HG03432 (cell line): ENCODE data around the gene PCNX2.

Source experiments
- ATAC-seq: cut with Tn5 transposase; IDR thresholded peaks from one replicate; pipeline ENCODE4 v1.9.1; 2021; ENCODE audit warnings: mild to moderate bottlenecking, moderate library complexity; ENCODE audit not compliant: unreplicated experiment

PCNX2 gene

DNA sequence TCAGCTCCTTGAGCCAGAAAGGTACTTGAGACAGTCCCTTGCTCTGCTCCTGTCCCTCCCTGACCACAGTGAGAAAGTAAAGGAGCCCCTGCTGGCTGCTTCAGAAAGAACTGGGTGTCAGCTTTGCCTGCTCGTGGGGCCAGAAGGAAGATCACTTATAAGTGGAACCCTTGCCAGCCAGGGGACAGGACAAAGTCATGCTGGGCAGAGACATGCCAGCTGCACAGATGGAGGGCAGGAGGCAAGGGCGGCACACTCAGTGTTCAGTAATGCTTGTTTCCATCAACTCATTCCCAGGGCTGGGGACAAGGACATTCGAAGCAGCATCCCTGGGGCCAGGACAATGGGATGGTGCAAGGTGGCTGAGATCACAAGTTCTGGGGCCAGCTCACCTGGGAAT, 303.3 kb downstream of the PCNX2 start:
- no peak for ATAC-seq

DNA sequence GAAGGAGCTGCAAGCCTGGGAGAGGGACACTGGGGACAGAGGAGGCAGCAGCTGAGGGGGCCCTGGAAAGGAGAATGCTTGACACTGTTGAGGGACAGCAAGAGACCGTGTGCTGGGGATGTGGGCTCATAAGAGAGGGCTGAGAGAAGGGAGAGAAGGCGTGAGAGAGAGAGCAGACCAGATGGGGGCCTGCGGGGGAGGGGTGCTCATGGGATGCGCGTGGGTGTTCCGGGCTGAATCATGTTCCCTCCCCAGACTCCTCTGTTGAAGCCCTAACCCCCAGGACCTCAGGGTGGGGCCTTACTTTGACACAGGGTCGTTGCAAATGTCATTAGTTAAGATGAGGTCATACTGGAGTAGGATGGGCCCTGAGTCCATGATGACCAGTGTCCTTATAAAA, 304.3 kb downstream of the PCNX2 start:
- ATAC-seq, result no peak

DNA sequence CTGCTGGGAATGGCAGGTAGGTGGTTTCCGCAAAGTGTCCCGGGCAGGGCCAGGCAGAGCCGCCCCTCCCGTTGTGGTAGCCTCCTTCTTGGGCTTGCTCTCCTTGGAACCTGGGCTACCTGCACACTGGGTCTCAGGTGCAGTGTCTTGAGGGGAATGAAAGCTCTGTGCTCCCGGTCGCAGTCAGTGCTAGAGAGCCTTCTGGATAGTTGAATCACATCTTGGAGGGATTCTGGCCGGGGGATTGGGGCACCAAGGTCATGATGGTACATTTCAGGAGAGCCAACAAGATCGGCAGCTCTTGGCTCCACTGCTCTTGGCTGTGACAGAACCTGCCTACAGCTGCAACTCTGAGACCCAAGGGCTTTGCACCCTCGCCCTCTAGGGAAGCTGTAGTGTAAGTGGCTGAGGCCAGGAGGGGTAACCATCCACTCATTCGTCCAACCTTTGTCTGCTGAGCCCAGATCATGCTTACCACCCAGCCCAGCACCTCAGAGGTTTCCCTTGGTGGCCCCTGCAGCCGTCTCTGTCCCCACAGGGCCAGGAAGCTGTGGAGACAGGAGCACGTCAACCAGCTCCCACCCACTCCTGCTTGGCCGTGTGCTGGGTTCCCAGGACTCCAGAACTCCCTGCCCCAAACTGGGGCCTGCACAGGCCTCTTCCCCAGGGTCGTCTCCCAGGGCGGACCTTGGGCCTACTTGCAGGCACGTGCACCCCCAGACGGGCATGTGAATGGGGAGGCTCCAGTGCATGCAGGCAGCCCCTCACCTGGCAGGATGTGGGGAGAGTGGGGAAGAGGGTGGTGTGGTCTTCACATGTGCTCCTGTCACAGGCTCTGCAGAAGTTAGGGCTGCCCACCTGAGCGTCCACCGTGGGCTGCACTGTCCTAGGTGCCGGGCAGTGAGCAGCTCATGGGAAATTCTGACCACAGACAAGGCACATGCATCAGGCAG, 305.1 kb downstream of the PCNX2 start:
- no peak for ATAC-seq

- ATAC-seq, result no peak
These were observed 306.9 kb downstream of the PCNX2 start for GRCh38 chr1:232988572-232989040.

- no peak for ATAC-seq
These were observed 307.8 kb downstream of the PCNX2 start for GRCh38 chr1:232987774-232988140.

DNA sequence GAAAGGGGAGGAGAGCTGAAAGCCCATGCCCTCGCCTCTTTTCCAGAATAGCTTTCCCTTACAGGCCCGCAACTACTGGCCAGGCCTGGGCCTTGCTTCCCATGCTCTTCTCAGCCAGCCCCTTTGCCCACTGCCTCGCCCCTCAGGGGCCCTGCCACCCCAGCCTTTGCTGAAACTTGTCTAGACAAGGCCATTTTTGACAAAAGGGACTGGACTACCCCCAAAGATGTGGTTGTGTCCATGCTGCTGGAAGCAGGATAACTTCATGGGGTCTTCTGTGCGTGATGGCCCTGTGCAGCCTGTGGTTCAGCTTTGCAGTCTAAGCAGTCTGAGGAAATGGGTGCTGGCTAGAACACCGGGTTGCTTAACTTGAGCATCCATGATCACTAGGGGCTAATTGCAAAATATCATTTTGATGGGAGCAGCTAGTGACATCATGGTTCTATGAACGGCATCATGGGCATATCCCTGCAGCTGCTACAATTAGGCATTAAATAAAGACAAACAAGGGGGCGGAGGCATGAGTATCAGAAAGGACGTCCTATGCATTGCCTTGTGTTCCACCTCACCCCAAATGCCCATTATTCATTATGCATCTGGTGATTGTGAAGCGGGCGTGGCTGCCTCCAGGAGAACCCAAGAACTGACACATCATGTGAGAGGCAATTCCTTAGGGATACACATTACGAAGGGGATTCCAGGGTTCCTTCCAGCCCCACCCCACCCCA, 308.3 kb downstream of the PCNX2 start:
- ATAC-seq, result no peak

DNA sequence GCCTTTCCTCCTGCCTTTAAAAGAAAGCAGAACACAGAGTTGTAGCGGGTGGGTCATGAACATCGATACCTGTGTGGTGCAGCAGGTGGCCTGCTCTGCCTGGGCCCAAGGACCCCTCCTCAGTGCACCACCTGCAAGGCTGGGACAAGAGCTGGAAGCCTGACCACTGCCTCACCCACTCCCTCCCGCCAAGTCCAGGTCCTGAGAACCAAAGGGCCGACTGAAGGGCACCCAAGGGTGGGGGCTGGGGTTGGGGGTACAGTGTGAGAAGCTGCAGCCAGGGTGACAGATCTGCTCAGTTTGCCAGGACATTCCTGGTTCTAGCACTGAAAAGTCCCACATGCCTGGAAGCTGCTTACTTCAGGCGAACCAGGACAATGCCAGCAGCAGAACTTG, 309.0 kb downstream of the PCNX2 start:
- no peak for ATAC-seq

DNA sequence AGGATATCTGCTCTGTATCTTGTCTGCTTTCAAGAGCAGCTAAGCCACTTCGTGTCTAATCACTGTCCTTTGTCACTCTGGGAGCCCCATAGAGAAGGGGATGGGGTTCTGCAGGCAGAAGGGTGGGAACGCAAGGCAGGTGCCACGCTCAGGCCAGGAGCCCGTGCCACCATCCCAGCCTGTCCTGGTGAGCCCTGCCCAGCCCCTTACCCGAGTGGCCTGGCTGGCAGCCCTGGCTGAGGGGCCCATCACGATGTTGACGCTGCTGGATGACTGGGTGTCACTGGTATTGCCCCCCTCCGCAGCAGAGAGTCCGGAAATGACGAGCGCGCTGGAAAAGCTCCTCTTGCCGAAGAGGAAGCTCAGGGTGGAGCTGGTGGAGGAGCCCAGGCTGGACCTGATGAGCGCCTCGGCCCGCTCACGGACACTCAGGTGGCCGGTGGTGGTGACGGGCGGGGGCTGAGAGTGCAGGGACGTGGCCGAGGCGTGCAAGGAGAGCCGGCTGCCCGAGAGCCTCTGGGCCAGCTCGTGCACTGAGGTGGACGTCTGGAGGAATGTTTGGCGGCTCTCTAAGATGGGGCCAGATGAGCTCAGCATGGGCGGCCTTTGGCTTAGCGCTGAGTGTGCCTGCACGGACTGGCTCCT, 309.5 kb downstream of the PCNX2 start:
- no peak for ATAC-seq

DNA sequence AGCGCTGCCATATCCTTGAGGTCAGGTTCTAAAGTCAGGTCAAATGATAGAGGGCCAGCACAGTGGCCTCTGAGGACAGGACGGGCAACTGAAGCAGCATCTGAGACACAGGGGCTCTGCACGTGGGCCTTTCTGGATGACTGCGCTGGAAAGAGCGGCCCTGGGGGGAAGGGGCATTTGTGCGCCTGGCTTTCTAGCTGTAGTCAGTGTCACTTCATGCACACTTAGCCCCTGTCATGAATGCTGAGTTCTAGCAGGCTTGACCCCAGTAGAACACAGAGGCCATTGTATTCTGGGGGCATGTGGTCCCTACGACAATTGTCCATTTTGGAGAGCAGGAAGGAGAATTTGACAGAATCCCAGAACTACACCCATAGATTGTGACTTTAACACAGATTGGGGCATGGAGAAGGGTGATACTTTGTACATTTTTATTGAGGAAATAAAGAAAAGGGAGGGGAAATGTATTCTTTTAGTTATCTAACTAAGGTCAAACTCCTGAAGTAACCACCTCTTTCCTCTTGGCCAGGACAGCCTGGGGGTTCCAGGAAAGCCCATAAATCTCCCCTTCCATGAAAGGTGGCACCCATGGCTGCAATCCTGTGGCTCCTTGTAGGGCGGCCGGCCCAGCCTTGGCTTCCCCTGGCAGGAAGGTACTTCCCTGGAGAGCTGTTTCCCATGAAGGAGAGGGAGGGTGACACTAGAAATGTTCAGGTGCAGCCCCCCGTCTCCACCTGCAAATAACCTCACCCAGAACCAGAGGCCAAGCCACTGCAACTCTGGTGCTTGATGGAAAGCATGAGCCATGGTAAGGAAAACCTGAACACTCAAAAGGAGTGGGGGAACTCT, 310.7 kb downstream of the PCNX2 start:
- ATAC-seq, result no peak

DNA sequence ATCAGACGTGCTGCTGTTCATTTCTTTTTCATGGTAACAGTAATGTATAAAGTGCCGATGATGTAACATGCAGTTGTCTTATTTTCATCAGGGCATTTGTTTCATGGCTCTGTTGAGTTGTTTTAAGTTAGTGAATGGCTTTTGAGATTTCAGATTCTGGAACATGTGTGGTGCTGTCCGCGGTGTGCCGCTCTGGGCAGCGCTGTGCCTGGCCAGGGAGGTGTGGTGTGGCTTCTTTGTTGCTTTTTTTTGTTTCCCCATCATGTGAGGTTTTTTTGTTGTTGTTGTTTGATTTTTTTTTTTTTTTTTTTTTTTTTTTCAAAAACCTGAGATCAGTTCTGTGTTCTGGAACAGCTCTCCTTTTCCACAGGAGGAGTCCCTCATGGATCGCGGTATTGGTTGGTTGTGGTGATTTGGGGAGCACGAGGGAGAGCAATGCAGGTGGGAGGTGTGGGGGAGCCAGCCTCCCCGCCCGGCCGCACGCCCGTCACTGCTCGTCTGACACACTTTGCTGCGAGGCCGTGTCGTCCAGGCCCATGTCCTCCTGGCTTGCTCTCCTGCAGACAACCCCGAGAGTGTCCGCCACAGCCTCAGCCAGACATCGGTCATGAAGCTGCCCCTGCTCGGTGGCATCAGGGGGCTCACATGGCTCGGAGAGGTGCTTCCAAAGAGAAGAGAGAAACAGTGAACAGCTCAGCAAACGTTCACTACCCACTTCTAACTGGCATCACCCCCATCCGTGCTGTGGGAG, 311.5 kb downstream of the PCNX2 start:
- ATAC-seq, result no peak

GRCh38 chr1:232983375-232983774, 312.1 kb downstream of the PCNX2 start:
- ATAC-seq, result no peak

DNA sequence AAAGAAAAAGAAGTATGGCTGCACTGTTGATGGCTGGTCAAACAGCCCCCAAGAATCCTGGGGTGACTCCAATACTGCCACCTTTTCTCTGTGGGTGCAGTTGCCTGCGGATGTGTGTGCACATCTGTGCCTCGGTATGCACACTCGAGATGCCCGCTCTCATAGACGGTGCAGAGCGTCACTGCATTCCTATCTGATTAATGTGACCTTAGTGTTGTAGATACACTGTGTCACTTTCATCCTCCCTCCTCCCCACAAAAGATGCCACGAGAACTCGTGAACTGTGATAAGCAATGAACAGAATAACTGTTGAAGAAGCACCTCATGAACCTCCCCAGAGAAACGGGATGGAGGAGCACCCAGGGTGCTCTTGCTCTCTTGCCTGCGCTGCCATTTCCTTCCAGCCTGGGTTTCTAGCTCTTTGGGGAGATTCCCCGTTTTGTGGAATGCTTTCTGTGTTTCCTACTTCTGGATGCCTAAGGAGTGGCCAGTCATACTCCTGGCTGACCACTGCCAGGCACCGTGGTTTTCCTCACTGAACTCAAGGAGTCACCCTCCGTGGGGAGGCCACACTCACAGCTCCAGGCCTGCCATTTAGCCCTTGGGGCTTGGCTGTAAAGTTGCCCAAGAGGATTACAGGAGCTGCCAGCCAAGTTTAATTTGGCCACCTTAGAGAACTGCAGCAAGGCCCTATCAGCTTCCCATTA, 313.1 kb downstream of the PCNX2 start:
- ATAC-seq, result no peak

DNA sequence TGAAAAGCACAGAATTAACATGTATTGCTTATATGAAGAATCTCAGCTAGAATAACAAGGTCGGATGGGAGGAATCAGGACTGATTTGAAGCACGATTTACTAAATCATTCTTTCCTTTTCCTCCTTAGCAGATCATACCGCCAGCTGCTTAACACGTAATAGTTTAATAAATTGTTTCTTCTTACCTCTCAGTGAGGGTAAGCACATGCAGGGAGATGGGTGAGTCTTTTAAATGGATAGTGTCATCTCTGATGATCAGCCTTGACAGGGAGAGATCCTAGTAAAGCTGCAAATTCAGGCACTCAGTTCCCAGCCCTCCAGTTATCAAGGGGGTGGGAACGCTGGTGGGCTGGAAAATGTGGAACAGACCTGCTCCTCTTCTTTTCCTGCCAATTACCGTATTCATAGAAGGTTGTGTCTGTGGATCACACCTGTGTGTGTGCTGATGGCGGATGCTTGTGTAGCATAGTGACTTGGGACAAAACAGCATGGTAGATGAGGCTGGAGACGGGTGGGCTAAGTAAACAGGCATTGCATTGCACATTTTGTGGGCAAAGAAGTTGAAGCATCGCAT, 314.5 kb downstream of the PCNX2 start:
- ATAC-seq, result no peak

DNA sequence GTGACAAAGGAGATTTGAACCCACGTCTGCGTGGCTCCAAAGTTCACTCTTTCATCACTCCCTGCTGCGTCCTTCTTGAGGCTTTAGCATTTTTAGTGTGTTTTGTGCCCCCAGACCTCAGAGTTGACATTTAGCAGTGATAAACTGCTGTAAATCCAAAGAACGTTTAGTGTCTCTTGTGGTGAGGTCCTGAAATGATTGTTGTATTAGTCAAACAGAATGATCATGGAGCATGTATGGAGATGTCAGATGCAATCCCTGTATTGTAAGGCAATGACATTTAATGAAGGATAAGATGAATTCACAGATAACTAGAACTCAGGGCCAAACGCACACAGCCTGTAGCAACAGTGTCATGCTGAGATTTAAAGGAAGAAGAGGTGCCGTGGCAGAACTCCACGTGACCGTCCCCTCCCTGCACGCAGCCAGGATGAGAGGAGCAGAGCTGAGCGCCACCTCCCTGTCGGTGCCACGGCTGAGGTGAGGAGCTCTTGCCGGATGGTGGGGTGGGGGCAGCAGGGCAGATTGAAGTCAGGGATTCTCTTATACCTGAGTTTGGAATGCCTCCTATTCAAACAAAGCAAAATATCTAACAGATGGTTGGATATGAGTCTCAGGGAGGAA, 315.1 kb downstream of the PCNX2 start:
- no peak for ATAC-seq

GRCh38 chr1:232979558-232979957, 316.0 kb downstream of the PCNX2 start:
- ATAC-seq, result no peak

- ATAC-seq, result no peak
These were observed 316.7 kb downstream of the PCNX2 start for GRCh38 chr1:232978815-232979214.

DNA sequence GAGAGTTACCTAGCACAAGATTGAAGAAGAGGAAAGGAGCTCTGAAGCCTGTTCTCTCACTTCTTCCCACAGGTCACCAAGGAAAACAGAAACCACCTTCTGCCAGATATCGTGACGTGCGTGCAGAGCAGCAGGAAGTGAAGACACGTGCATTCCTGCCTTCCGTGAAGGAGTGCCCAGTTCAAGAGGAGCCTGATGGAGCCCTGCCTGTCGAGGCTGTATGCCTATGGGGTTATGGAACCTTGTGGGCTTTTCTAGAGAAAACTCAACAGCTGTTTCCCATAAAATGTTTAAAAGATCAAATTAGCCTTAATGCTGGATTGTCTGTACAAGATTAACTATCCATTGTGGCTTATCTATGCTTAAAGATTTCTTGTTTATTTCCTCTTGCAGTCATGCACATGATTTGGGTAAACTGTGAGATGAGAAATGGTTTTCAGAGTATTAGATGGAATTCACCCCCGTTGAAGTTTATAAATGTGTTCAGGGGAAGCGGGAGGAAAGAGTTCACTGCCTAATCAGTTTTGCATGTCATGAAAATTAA, 317.4 kb downstream of the PCNX2 start:
- peak; percentile 71 for ATAC-seq

DNA sequence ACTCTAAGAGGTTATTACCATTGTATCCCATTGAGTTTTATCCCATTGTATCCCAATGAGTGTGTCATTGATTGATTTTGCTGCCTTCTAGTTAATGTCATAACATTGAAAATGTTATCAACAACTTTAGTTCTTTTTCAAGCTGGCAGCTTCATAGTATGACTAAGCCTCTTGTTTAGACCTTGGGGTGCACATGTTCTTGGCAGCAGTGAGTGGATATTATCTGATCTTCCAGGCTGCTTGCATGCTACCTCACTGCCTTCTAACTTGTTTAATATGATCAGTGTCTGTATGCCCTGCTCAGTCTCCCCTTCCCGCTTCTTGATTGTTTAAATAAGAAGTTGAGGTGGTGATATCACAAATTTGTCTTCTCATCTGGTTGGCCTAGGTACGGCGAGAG, 320.6 kb downstream of the PCNX2 start:
- ATAC-seq, result no peak
